ENCODE measurements around the gene BSG. TPM values are rescaled to one million over a fixed set of nuclear protein-coding genes. Genes with fewer than 3 reads are reported as not detected.

The BSG gene
- total and polyA plus RNA-seq, 11 donors = 727 to 2,989 (median 1,462) TPM

DNA sequence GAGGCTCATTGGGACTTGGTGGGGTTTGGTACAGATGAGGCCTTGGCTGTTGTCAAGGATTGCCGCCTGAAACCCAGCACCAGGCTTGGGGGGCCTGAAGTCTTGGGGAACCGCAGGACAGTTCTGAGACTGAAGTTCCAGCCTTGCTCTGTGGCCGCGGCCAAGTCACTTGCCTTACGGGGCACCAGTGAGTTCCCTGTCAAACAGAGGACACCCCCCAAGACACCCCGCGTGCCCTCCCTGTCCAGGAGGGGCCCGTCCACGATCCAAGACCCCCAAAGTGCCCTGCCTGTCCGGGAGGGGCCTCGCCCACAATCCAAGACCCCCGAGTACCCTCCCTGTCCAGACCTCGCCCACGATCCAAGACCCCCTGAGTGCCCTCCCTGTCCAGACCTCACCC, 38.3 kb upstream of the BSG start:
- no peak for DNase-seq

GRCh38 chr19:535017-535835, 37.2 kb upstream of the BSG start:
- DNase-seq (no peak), ATAC-seq (no peak)
- WGBS, 4 donors = 50 to 71% (median 61%) methylated on average over 10 to 16 of the region's 16 CpGs
- H3K36me3 ChIP-seq = peaks cover 0 to 48% (median 43%) of the 10 kb centered on the region in 9 donors
- peak overlapping the region in 5 of 12 donors; percentile 6 to 34 (median 26) for H3K27ac ChIP-seq
- no peaks in the 10 kb centered on the region for H3K27me3 ChIP-seq
- TF ChIP-seq POLR2A (IDR thresholded peaks at IDR 0.05) = no peak
- TF ChIP-seq, protein P1, sequence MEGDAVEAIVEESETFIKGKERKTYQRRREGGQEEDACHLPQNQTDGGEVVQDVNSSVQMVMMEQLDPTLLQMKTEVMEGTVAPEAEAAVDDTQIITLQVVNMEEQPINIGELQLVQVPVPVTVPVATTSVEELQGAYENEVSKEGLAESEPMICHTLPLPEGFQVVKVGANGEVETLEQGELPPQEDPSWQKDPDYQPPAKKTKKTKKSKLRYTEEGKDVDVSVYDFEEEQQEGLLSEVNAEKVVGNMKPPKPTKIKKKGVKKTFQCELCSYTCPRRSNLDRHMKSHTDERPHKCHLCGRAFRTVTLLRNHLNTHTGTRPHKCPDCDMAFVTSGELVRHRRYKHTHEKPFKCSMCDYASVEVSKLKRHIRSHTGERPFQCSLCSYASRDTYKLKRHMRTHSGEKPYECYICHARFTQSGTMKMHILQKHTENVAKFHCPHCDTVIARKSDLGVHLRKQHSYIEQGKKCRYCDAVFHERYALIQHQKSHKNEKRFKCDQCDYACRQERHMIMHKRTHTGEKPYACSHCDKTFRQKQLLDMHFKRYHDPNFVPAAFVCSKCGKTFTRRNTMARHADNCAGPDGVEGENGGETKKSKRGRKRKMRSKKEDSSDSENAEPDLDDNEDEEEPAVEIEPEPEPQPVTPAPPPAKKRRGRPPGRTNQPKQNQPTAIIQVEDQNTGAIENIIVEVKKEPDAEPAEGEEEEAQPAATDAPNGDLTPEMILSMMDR (IDR thresholded peaks at IDR 0.05) = peak in 1 of 12 donors; percentile 17
- intact Hi-C loops (cut with DNase I) = loop anchor here in 1 of 10 donors (10.0 kb wide), 1 partner anchor 100 kb away; the partner anchor contains the start of genes FGF22 and POLRMT
- H3K4me3 ChIP-seq = no peak overlapping the region
- H3K9me3 ChIP-seq = no peaks in the 10 kb centered on the region
- H3K4me1 ChIP-seq = peaks cover 16 to 49% (median 30%) of the 10 kb centered on the region in 12 donors

More for the DNA sequence above, 38.3 kb upstream of the BSG start:
- ATAC-seq = no peak
- peak overlapping the region; percentile 51 to 100 (median 98) for H3K27ac ChIP-seq
- peaks cover 16 to 44% (median 29%) of the 10 kb centered on the region in 12 donors for H3K4me1 ChIP-seq
- no peaks in the 10 kb centered on the region for H3K9me3 ChIP-seq
- H3K4me3 ChIP-seq = peak overlapping the region in 11 of 12 donors; percentile 74 to 100 (median 95)
- TF ChIP-seq, protein P1 (IDR thresholded peaks at IDR 0.05) = no peak
- TF ChIP-seq POLR2A (IDR thresholded peaks at IDR 0.05) = no peak
- intact Hi-C loops (cut with DNase I) = loop anchor here in 5 of 10 donors (5.0 to 10.0 kb wide), 2 partner anchors 38 to 101 kb away; partner anchors contain the start of genes BSG (in 4 of the 5), FGF22 (in 1 of the 5) and POLRMT (in 1 of the 5)
- WGBS, 4 donors = 60 to 87% (median 80%) methylated on average over 13 to 14 of the region's 14 CpGs
- H3K36me3 ChIP-seq = peaks cover 0 to 41% (median 35%) of the 10 kb centered on the region in 9 donors
- no peaks in the 10 kb centered on the region for H3K27me3 ChIP-seq

- H3K27me3 ChIP-seq = no peaks in the 10 kb centered on the region
- H3K4me3 ChIP-seq = no peak overlapping the region
- peaks cover 16 to 44% (median 26%) of the 10 kb centered on the region in 12 donors for H3K4me1 ChIP-seq
- intact Hi-C loops (cut with DNase I) = loop anchor here in 1 of 10 donors (10.0 kb wide), 1 partner anchor 99 kb away; the partner anchor contains the start of genes FGF22 and POLRMT
- H3K9me3 ChIP-seq = no peaks in the 10 kb centered on the region
- peaks cover 0 to 54% (median 48%) of the 10 kb centered on the region in 9 donors for H3K36me3 ChIP-seq
- ATAC-seq (no peak), DNase-seq (no peak)
- TF ChIP-seq POLR2A (IDR thresholded peaks at IDR 0.05) = no peak
- TF ChIP-seq, protein P1 (IDR thresholded peaks at IDR 0.05) = no peak
- WGBS, 4 donors = 88 to 92% (median 90%) methylated on average over 34 to 55 of the region's 55 CpGs
- H3K27ac ChIP-seq = no peak overlapping the region
These were observed 36.1 kb upstream of the BSG start for GRCh38 chr19:536031-536880.

Measured in heart left ventricle (tissue), 16 donors.